ENCODE measurements around the gene UNC5C. TPM values are rescaled to one million over a fixed set of nuclear protein-coding genes. Genes with fewer than 3 reads are reported as not detected.

UNC5C gene
- total and polyA plus RNA-seq, 2 of the 8 experiments (the other 6 are each of a cell fraction or from before 2014, with no cell fraction given), result 0.30 to 1.3 TPM

DNA sequence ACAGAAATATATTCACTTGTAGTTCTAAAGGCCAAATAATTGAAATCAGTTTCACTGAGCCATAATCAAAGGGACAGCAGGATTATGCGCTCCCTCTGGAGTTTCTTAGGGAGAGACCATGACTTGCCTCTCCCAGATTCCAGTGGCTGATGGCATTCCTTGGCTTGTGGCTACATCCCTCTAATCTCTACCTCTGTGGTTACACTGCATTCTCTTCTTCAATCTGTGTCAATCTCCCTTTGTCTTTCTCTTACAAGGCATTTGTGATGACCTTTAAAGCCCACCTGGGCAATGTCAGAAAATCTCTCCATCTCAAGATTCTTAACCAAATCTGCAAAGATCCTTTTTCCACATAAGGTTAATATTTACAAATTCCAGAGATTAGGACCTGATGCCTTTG lies 260.2 kb downstream of the UNC5C start (continued):
- TF ChIP-seq NANOG (IDR thresholded peaks at IDR 0.05; ENCODE audit: insufficient read depth, low read depth, low read length, poor library complexity, severe bottlenecking), result no peak
- no peak for TF ChIP-seq SUZ12 (IDR thresholded peaks at IDR 0.05; ENCODE audit: low read length)
